HG03460 (cell line): ENCODE data around the gene IFNA17.
"Not testable (repeated sequence)": the region's sequence is repeated elsewhere in the genome, so short reads cannot be mapped to it uniquely, and the experiment has no call there.

Experiments used
- ATAC-seq: cut with Tn5 transposase; IDR thresholded peaks from one replicate; pipeline ENCODE4 v1.9.1; 2021; ENCODE audit not compliant: unreplicated experiment

IFNA17 gene

DNA sequence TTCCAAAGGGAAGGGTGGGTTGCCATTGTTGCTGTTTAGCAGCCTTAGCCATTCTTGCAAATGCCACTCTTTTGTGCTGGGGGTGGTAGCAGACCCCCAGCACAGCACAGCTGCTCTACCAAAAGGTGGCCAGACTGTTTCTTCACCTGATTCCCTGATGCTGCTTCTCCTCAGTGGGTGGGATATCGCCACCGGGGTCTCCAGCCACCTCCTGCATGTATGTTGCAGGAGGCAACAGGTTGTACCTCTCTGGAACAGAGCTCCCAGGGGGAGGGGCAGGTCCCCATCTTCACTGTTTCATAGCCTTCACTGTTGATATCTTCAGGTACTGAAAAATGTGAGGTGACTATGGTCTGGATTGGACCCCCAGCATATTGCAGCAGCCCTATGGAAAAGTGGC lies 17.2 kb downstream of the IFNA17 start:
- not testable (repeated sequence) for ATAC-seq

DNA sequence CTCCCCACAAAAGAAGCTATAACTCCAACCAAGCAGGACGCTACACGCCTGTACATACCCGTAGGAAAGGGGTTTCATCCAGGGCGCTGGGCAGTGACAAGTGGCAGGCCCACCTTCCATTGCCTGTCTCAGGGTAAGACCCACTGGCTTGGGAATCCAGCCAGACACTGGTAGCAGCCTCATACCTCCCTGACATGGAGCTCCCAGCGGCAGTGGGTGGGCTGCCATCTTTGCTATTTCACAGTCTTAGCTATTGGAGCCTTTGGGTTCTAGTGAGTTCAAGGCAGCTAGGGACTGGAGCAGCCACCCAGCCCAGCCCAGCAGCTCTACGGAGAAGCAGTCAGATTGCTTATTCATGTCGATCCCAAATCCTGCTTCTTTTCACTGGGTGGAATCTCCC lies 17.7 kb downstream of the IFNA17 start:
- no peak for ATAC-seq

DNA sequence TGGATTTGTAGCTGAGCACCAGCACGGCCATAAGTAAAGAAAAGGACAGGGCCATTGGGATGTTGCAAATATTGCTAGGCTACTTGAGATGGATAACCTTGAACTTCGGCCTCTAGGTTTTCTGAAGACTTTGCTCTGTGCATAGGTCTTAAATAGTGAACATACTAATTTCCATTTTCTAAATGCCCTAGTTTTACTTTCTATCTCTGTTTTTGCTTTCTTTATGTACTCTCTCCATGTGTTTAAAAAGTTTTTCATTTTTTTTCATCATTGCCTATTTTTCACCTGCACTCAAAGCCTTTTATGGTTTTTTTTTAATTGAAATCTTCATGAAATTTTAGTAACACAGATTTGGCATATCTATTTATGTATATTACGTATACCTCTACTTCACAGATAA lies 21.0 kb downstream of the IFNA17 start, which contains the start of gene IFNA10:
TSS of gene IFNA10 (minus strand) at position 101 of the 400 bp plus-strand sequence. CDS start at position 55, 46 bp downstream.
- not testable (repeated sequence) for ATAC-seq

DNA sequence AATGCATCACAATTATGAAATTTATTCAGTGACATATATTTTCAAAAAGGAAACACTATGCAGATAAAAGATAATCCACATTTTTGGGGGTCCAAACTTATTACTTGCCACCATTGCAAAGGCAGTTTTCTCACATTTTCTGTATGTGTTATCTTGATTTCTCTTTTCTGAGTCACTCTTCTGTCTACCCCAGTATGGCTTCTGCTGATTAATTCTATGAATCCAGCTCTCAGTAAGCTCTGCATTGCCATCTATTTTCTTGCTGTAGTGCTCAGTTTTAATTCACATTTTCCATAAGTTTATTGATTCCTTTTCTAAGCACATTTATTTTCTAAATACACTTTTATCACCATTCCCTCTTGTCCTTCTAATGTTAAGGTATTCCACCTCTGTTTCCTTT lies 22.8 kb downstream of the IFNA17 start:
- no peak for ATAC-seq

DNA sequence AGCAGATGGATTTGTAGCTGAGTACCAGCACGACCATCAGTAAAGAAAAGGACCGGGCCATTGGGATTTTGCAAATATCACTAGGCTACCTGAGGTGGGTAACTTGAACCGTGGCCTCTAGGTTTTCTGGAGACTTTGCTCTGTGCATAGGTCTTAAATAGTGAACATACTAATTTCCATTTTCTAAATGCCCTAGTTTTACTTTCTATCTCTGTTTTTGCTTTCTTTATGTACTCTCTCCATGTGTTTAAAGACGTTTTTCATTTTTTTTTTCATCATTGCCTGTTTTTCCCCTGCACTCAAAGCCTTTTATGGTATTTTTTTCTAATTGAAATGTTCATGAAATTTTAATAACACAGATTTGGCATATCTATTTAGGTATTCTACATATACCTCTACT lies 25.9 kb downstream of the IFNA17 start, which contains the start of gene IFNA7:
TSS of gene IFNA7 (minus strand) at position 101 of the 400 bp plus-strand sequence. CDS start at position 61, 40 bp downstream.
- ATAC-seq: not testable (repeated sequence)

DNA sequence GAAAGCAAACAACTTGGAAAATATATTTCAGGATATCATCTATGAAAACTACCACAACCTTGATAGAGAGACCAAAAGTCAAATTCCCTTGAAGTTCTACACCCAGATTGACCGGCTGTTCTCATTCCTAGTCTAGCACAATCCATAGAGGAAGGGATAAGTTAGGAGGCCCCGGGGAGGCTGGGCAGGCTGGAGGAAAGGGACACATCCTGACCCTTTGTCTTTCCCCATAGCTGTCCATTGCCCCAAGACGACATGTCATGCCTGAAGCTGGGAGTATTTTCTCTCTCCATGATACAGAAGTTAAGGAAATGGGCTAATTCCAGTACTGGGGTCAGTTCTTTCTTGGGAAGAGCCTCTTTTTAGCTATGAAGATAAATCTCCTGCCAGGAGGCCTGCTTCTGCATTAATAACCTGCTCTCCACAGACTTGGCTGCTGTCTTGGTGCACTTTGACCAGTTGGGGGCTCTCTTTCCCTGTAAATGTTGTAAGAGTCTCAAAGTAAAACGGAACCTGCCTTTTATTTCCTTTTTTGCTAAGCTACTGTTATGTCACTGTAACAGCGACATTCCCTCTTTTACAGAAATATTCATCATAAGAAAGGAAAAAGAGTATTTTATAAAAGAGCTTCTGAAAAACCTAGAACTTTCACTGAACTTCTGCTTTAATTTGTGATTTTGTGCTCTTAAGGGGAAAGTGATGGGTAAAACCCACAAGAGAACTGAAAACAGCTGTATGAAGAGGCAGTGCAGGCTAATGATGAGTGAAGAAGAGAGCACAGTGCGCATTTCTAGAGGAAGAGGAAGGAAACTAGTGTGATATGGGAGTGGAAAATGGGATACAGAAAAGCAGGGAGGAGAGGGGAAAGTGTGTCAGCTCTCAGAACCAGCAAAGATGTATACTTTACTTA lies 32.9 kb downstream of the IFNA17 start:
- ATAC-seq: peak; percentile 87

DNA sequence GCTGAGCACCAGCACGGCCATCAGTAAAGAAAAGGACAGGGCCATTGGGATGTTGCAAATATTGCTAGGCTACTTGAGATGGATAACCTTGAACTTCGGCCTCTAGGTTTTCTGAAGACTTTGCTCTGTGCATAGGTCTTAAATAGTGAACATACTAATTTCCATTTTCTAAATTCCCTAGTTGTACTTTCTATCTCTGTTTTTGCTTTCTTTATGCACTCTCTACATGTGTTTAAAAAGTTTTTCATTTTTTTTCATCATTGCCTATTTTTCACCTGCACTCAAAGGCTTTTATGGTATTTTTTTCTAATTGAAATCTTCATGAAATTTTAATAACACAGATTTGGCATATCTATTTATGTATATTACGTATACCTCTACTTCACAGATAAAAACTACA lies 40.5 kb downstream of the IFNA17 start, which contains the start of gene IFNA4:
TSS of gene IFNA4 (minus strand) at position 101 of the 400 bp plus-strand sequence. CDS start at position 45, 56 bp downstream.
- not testable (repeated sequence) for ATAC-seq

DNA sequence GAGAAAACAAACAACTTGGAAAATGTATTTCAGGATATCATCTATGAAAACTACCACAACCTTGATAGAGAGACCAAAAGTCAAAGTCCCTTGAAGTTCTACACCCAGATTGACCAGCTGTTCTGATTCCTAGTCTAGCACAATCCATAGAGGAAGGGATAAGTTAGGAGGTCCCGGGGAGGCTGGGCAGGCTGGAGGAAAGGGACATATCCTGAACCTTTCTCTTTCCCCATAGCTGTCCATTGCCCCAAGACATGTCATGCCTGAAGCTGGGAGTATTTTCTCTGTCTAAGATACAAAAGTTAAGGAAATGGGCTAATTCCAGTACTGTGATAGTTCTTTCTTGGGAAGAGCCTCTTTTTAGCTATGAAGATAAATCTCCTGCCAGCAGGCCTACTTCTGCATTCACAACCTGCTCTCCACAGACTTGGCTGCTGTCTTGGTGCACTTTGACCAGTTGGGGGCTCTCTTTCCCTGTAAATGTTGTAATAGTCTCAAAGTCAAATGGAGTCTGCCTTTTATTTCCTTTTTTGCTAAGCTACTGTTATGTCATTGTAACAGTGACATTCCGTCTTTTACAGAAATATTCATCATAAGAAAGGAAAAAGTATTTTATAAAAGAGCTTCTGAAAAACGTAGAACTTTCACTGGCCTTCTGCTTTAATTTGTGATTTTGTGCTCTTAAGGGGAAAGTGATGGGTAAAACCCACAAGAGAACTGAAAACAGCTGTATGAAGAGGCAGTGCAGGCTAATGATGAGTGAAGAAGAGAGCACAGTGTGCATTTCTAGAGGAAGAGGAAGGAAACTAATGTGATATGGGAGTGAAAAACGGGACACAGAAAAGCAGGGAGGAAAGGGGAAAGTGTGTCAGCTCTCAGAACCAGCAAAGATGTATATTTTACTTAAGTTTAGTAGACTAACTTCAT lies 44.9 kb downstream of the IFNA17 start:
- peak; percentile 84 for ATAC-seq
